SK-N-SH (cell line): ENCODE data around the gene GYPA. TPM values are rescaled to one million over a fixed set of nuclear protein-coding genes. Genes with fewer than 3 reads are reported as not detected.

Source experiments
- CTCF ChIA-PET: fragments of 300-600, 350-600 bp; formaldehyde crosslinking; extraction: SDS; loops from one replicate; lab custom pipeline; 2021; lab: Yijun Ruan, JAX
- POLR2A ChIA-PET: fragments of 350-600 bp; sonication (Branson Sonifier 250); formaldehyde crosslinking; extraction: SDS; loops from one replicate; lab custom pipeline; 2020; ENCODE audit warnings: antibody characterized with exemption, inconsistent platforms; lab: Yijun Ruan, JAX
- DNase-seq: peaks from one replicate; pipeline ENCODE4 v3.0.0; 2012
- H2AFZ ChIP-seq: fragments of 200-600 bp; sonication (generic); 2 replicates; pipeline ENCODE4 v1.8.1; 2016; ENCODE audit warnings: antibody characterized with exemption, mild to moderate bottlenecking, low read depth
- H3F3A ChIP-seq: fragments of 200-600 bp; sonication (generic); replicated peaks from 2 replicates; pipeline ENCODE3; 2016; ENCODE audit warnings: antibody characterized with exemption, mild to moderate bottlenecking; ENCODE audit not compliant: insufficient read depth
- H3K27ac ChIP-seq, 2 experiments: fragments of 200-500 bp in 1 of 2; fragments of 200-600 bp in 1 of 2; sonication (Bioruptor generic) in 1 of 2; sonication (generic), shearing (Covaris generic) in 1 of 2; 2 replicates each; pipeline versions ENCODE4 v1.5.1 to v1.6.1; 2014 to 2016; ENCODE audit warnings: low read depth in 2 of 2, inconsistent platforms in 1 of 2, low read length in 1 of 2, mild to moderate bottlenecking in 1 of 2, mixed read lengths in 1 of 2
- H3K27me3 ChIP-seq: fragments of 200-600 bp; sonication (generic), shearing (Covaris generic); 2 replicates; pipeline ENCODE4 v1.6.1; 2016; ENCODE audit warnings: mixed run types; ENCODE audit not compliant: insufficient read depth
- H3K36me3 ChIP-seq, 2 experiments: fragments of 200-500 bp in 1 of 2; fragments of 200-600 bp in 1 of 2; sonication (Bioruptor generic) in 1 of 2; sonication (generic) in 1 of 2; replicated peaks in 1 of 2; 2 replicates each; pipeline versions ENCODE3 to v1.5.1; 2014 to 2016; ENCODE audit warnings: low read length in 1 of 2, mild to moderate bottlenecking in 1 of 2; ENCODE audit not compliant: insufficient read depth in 2 of 2, control insufficient read depth in 1 of 2
- H3K4me1 ChIP-seq, 2 experiments: fragments of 200-500 bp in 1 of 2; fragments of 200-600 bp in 1 of 2; sonication (Bioruptor generic) in 1 of 2; sonication (generic), shearing (Covaris generic) in 1 of 2; 2 replicates each; pipeline versions ENCODE4 v1.5.1 to v1.6.1; 2014 to 2016; ENCODE audit warnings: low read depth in 1 of 2, low read length in 1 of 2, mixed run types in 1 of 2; ENCODE audit not compliant: insufficient read depth in 2 of 2, control insufficient read depth in 1 of 2
- H3K4me2 ChIP-seq: fragments of 200-600 bp; sonication (generic), shearing (Covaris generic); 2 replicates; pipeline ENCODE4 v1.6.1; 2017; ENCODE audit warnings: mixed run types
- H3K4me3 ChIP-seq, 2 experiments: fragments of 200-500 bp in 1 of 2; fragments of 200-600 bp in 1 of 2; sonication (Bioruptor generic) in 1 of 2; sonication (generic), shearing (Covaris generic) in 1 of 2; 2 replicates each; pipeline versions ENCODE4 v1.5.1 to v1.8.1; 2014 to 2016; ENCODE audit warnings: low read depth in 2 of 2, inconsistent platforms in 1 of 2, low read length in 1 of 2, mild to moderate bottlenecking in 1 of 2, mixed read lengths in 1 of 2, moderate library complexity in 1 of 2
- H3K79me2 ChIP-seq: fragments of 200-600 bp; sonication (generic); 2 replicates; pipeline ENCODE4 v1.8.1; 2017; ENCODE audit warnings: mild to moderate bottlenecking; ENCODE audit not compliant: insufficient read depth
- H3K9ac ChIP-seq: fragments of 200-600 bp; sonication (generic); 2 replicates; pipeline ENCODE4 v1.6.1; 2017; ENCODE audit warnings: mixed run types
- H3K9me2 ChIP-seq: fragments of 200-600 bp; sonication (generic); 2 replicates; pipeline ENCODE4 v1.6.1; 2017; ENCODE audit warnings: mixed run types
- H3K9me3 ChIP-seq: fragments of 200-600 bp; sonication (generic); 2 replicates; pipeline ENCODE4 v1.6.1; 2017; ENCODE audit warnings: mixed run types, mild to moderate bottlenecking, moderate library complexity
- H4K20me1 ChIP-seq: fragments of 200-600 bp; sonication (generic); 2 replicates; pipeline ENCODE4 v1.6.1; 2017; ENCODE audit warnings: mild to moderate bottlenecking, mixed run types; ENCODE audit not compliant: insufficient read depth
- CTCF ChIP-seq: fragments of 200-600 bp; sonication (generic); IDR thresholded peaks from 2 replicates; pipeline ENCODE4 v1.6.1; 2017; ENCODE audit warnings: antibody characterized with exemption, mild to moderate bottlenecking, moderate library complexity
- EP300 ChIP-seq, 2 experiments: IDR thresholded peaks; 2 replicates each; pipeline versions ENCODE4 v1.4.0 to v1.6.1; 2012; ENCODE audit warnings: borderline replicate concordance in 1 of 2, low read depth in 1 of 2, low read length in 1 of 2
- FOSL2 ChIP-seq: IDR thresholded peaks from 2 replicates; pipeline ENCODE4 v1.4.0; 2012; ENCODE audit warnings: low read depth, mild to moderate bottlenecking, moderate library complexity, borderline replicate concordance
- FOXM1 ChIP-seq: IDR thresholded peaks from 2 replicates; pipeline ENCODE4 v1.4.0; 2012; ENCODE audit warnings: low read depth, mild to moderate bottlenecking
- GATA2 ChIP-seq: sonication (generic); formaldehyde crosslinking; IDR thresholded peaks from 2 replicates; pipeline ENCODE4 v1.5.0; 2020; ENCODE audit warnings: mild to moderate bottlenecking, missing genetic modification reagents
- JUND ChIP-seq: IDR thresholded peaks from 2 replicates; pipeline ENCODE4 v1.4.0; 2012
- MAX ChIP-seq: IDR thresholded peaks from 2 replicates; pipeline ENCODE4 v1.4.0; 2012; ENCODE audit warnings: low read depth
- MXI1 ChIP-seq: IDR thresholded peaks from 2 replicates; pipeline ENCODE4 v1.6.1; 2012; ENCODE audit warnings: mild to moderate bottlenecking, low read depth, low read length, improper control_type of control experiment
- NFIC ChIP-seq: IDR thresholded peaks from 2 replicates; pipeline ENCODE4 v1.4.0; 2012; ENCODE audit warnings: borderline replicate concordance
- POLR2AphosphoS5 ChIP-seq: IDR thresholded peaks from 2 replicates; pipeline ENCODE4 v1.6.1; 2012; ENCODE audit warnings: low read depth, low read length
- REST ChIP-seq: IDR thresholded peaks from 2 replicates; pipeline ENCODE4 v1.6.1; 2012; ENCODE audit warnings: mild to moderate bottlenecking, low read depth, low read length, moderate library complexity
- RXRA ChIP-seq: IDR thresholded peaks from 2 replicates; pipeline ENCODE4 v1.4.0; 2012; ENCODE audit warnings: low read depth, mild to moderate bottlenecking, borderline replicate concordance
- YY1 ChIP-seq: IDR thresholded peaks from 2 replicates; pipeline ENCODE4 v1.4.0; 2012; ENCODE audit warnings: low read depth, mild to moderate bottlenecking
- WGBS: methylation state at CpG from one replicate; pipeline ENCODE4 v1.1.6; 2017; ENCODE audit warnings: low lambda C conversion rate; 5-methylcytosine and 5-hydroxymethylcytosine counted together
- polyA plus RNA-seq, 3 experiments: library from polyadenylated mRNA; depleted of rRNA; stranded (reverse); fragments of >200 nt; gene quantifications; 2 replicates each; pipeline ENCODE4 v1.2.3, GENCODE V29; 2012
- TF ChIP-seq, protein P1 (sequence below): fragments of 150-350 bp; IDR thresholded peaks from 2 replicates; pipeline ENCODE4 v1.6.1; 2017; ENCODE audit warnings: antibody characterized with exemption, low read length, low read depth, borderline replicate concordance

GYPA gene
- polyA plus RNA-seq, 1 of the 3 experiments (the other 2 are of a cell fraction): not detected

DNA sequence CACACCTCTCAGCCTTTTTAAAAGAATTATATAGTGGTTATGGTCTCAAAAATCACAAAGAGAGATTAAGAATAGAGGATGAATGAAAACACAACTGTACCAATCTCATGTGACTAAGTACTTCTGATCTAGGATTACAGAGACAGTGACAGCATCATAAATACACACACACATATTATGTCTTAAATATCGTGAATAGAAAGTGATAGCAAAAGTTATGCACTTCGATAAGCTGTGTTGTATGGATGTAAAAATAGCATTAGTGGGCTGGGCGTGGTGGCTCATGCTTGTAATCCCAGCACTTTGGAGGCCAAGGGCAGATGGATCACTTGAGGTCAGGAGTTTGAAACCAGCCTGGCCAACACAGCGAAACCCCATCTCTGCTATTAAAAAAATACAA is 25.0 kb downstream of the GYPA start:
- Histone ChIP-seq H3K9ac (no peak overlapping the region), H3F3A (no peaks in the 10 kb centered on the region)
- CTCF ChIA-PET: no interaction called here

More for the DNA sequence above, 25.0 kb downstream of the GYPA start:
- Histone ChIP-seq H2AFZ (no peak overlapping the region), H3K9me3 (no peaks in the 10 kb centered on the region), H3K4me2 (no peak overlapping the region), H3K27me3 (peaks cover 11% of the 10 kb centered on the region), H3K27ac (no peak overlapping the region), H3K79me2 (no peaks in the 10 kb centered on the region), H3K9me2 (no peaks in the 10 kb centered on the region), H3K4me3 (no peak overlapping the region), H3K4me1 (no peaks in the 10 kb centered on the region)
- POLR2A ChIA-PET: no interaction called here
- 8% methylated on average over 4 of the region's 4 CpGs for WGBS
- no peak for DNase-seq
- TF ChIP-seq JUND (no peak), REST (no peak), GATA2 (CRISPR knock-in tag) (no peak), RXRA (no peak), YY1 (no peak), EP300 (IDR thresholded peaks at IDR 0.05; ENCODE audit: borderline replicate concordance in 1 of 2, low read depth in 1 of 2, low read length in 1 of 2) (no peak), MXI1 (no peak), NFIC (no peak), POLR2AphosphoS5 (no peak), FOXM1 (no peak), MAX (no peak), CTCF (no peak), FOSL2 (no peak)
- TF ChIP-seq, protein P1, sequence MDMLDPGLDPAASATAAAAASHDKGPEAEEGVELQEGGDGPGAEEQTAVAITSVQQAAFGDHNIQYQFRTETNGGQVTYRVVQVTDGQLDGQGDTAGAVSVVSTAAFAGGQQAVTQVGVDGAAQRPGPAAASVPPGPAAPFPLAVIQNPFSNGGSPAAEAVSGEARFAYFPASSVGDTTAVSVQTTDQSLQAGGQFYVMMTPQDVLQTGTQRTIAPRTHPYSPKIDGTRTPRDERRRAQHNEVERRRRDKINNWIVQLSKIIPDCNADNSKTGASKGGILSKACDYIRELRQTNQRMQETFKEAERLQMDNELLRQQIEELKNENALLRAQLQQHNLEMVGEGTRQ: no peak
- TF ChIP-seq, all 33 proteins: peak for 0
- H3K36me3 ChIP-seq: no peaks in the 10 kb centered on the region
- H4K20me1 ChIP-seq: no peaks in the 10 kb centered on the region
